ENCODE data around the gene UBE4B. TPM values are rescaled to one million over a fixed set of nuclear protein-coding genes. Genes with fewer than 3 reads are reported as not detected.

Gene UBE4B
- total and polyA plus RNA-seq, 2 donors (not counting 1 experiment from before 2014, with no cell fraction given) = 21.7 to 57.5 TPM

DNA sequence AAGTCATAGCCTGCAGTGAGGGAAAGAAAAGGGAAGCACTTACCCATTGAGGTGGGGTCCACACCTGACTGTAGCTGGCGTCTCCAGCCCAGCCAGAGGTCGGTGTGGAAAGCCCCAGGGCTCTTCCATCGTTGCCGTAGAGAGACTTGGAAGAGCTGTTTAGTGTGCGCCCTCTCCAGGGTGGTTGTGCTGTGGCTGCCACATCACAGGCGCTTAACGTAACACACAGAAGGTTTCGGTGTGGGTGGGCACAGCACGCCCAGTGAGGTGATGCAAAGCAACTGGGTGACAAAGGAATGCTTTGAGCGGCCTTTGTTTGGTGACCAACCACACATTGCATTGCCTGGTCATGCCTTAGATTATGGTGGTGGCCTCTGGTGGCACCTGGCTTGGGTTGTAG is 140.8 kb downstream of the UBE4B start:
- CTCF ChIA-PET = no interaction called here
- peak; percentile 39 for DNase-seq
- Histone ChIP-seq H3K9me3 (ENCODE audit: control extremely low read depth in 1 of 3, control insufficient read depth in 2 of 3, insufficient read depth in 1 of 3, low read length in 2 of 3) (no peaks in the 10 kb centered on the region), H3K36me3 (replicated peaks in 1 of 2; ENCODE audit: control extremely low read depth in 1 of 2, control insufficient read depth in 1 of 2, extremely low read depth in 1 of 2, insufficient read depth in 2 of 2, low read length in 1 of 2) (peaks cover 2 to 33% of the 10 kb centered on the region in 2 experiments), H3K27ac (ENCODE audit: low read length in 2 of 2) (no peak overlapping the region), H3K9ac (ENCODE audit: low read length) (no peak overlapping the region), H3K4me3 (ENCODE audit: control extremely low read depth in 1 of 5, extremely low read depth in 1 of 5, insufficient read depth in 1 of 5, low read depth in 2 of 5, low read length in 4 of 5) (no peak overlapping the region), H4K20me1 (ENCODE audit: control insufficient read depth, insufficient read depth, low read length, poor library complexity, severe bottlenecking) (no peaks in the 10 kb centered on the region), H2AFZ (ENCODE audit: insufficient read depth, low read depth, low read length, poor library complexity, severe bottlenecking) (no peak overlapping the region), H3K79me2 (ENCODE audit: control insufficient read depth, insufficient read depth, low read length) (no peaks in the 10 kb centered on the region), H3K4me1 (ENCODE audit: control insufficient read depth in 2 of 2, insufficient read depth in 2 of 2, low read length in 2 of 2) (no peaks in the 10 kb centered on the region), H3K27me3 (replicated peaks in 1 of 4; ENCODE audit: control extremely low read depth in 1 of 4, control insufficient read depth in 3 of 4, insufficient read depth in 4 of 4, low read length in 3 of 4) (no peaks in the 10 kb centered on the region), H3K4me2 (replicated peaks; ENCODE audit: low read depth, low read length, poor library complexity, severe bottlenecking) (no peak overlapping the region)
- intact Hi-C loops (cut with micrococcal nuclease) = no loop called here
- WGBS (ENCODE audit: insufficient coverage) = 75% methylated on average over 9 of the region's 10 CpGs
- no peak overlapping the region for H3K27ac Mint-ChIP-seq
- no peaks in the 10 kb centered on the region for H3K27me3 Mint-ChIP-seq
- ATAC-seq (ENCODE audit: low read depth) = peak; percentile 14
- TF ChIP-seq EZH2 (IDR thresholded peaks at IDR 0.05; ENCODE audit: borderline replicate concordance, insufficient read depth, low read depth, low read length, poor library complexity, severe bottlenecking) (no peak), CTCF (IDR thresholded peaks at IDR 0.05) (no peak)
- H3K4me1 Mint-ChIP-seq = peaks cover 4% of the 10 kb centered on the region
- POLR2A ChIA-PET = no interaction called here
- H3K9me3 Mint-ChIP-seq (ENCODE audit: insufficient read depth) = peaks cover 5% of the 10 kb centered on the region
- H3K4me3 Mint-ChIP-seq = no peak overlapping the region

GRCh38 chr1:10177876-10178275 is 145.1 kb downstream of the UBE4B start:
- Histone ChIP-seq H3K27me3 (replicated peaks in 1 of 4; ENCODE audit: control extremely low read depth in 1 of 4, control insufficient read depth in 3 of 4, insufficient read depth in 4 of 4, low read length in 3 of 4) (no peaks in the 10 kb centered on the region), H3K27ac (ENCODE audit: low read length in 2 of 2) (no peak overlapping the region), H3K79me2 (ENCODE audit: control insufficient read depth, insufficient read depth, low read length) (no peaks in the 10 kb centered on the region), H3K9me3 (ENCODE audit: control extremely low read depth in 1 of 3, control insufficient read depth in 2 of 3, insufficient read depth in 1 of 3, low read length in 2 of 3) (no peaks in the 10 kb centered on the region), H3K9ac (ENCODE audit: low read length) (no peak overlapping the region), H3K4me1 (ENCODE audit: control insufficient read depth in 2 of 2, insufficient read depth in 2 of 2, low read length in 2 of 2) (no peaks in the 10 kb centered on the region), H3K4me2 (replicated peaks; ENCODE audit: low read depth, low read length, poor library complexity, severe bottlenecking) (no peak overlapping the region), H3K4me3 (ENCODE audit: control extremely low read depth in 1 of 5, extremely low read depth in 1 of 5, insufficient read depth in 1 of 5, low read depth in 2 of 5, low read length in 4 of 5) (no peak overlapping the region), H4K20me1 (ENCODE audit: control insufficient read depth, insufficient read depth, low read length, poor library complexity, severe bottlenecking) (no peaks in the 10 kb centered on the region), H3K36me3 (replicated peaks in 1 of 2; ENCODE audit: control extremely low read depth in 1 of 2, control insufficient read depth in 1 of 2, extremely low read depth in 1 of 2, insufficient read depth in 2 of 2, low read length in 1 of 2) (peaks cover 2 to 26% of the 10 kb centered on the region in 2 experiments), H2AFZ (ENCODE audit: insufficient read depth, low read depth, low read length, poor library complexity, severe bottlenecking) (no peak overlapping the region)
- Mint-ChIP-seq H3K4me3 (no peak overlapping the region), H3K27ac (peak overlapping the region; percentile 20), H3K4me1 (no peaks in the 10 kb centered on the region), H3K27me3 (no peaks in the 10 kb centered on the region), H3K9me3 (ENCODE audit: insufficient read depth) (peaks cover 5% of the 10 kb centered on the region)
- intact Hi-C loops (cut with micrococcal nuclease) = no loop called here
- POLR2A ChIA-PET = no interaction called here
- ATAC-seq (ENCODE audit: low read depth) (no peak), DNase-seq (no peak)
- TF ChIP-seq CTCF (IDR thresholded peaks at IDR 0.05) = no peak
- no peak for TF ChIP-seq EZH2 (IDR thresholded peaks at IDR 0.05; ENCODE audit: borderline replicate concordance, insufficient read depth, low read depth, low read length, poor library complexity, severe bottlenecking)
- CTCF ChIA-PET = interaction anchor here (1.3 kb wide), 1 partner anchor 31 kb away, joined by 3 read pairs; no protein-coding TSS in a partner anchor
- WGBS (ENCODE audit: insufficient coverage) = 80% methylated on average over 1 of the region's 5 CpGs

All from B cell (primary cell).